ENCODE data around the gene ZNF687. TPM values are rescaled to one million over a fixed set of nuclear protein-coding genes. Genes with fewer than 3 reads are reported as not detected.

The ZNF687 gene
- total and polyA plus RNA-seq, 2 donors (not counting 1 experiment from before 2014, with no cell fraction given) = 7.2 to 11.7 TPM

- Histone ChIP-seq H3K9ac (ENCODE audit: insufficient read depth, low read length) (peak overlapping the region; percentile 4), H3K4me3 (replicated peaks in 1 of 4; ENCODE audit: control extremely low read depth in 1 of 4, insufficient read depth in 1 of 4, low read depth in 3 of 4, low read length in 4 of 4) (peak overlapping the region in 1 of 4 experiments; percentile 12), H3K79me2 (ENCODE audit: control insufficient read depth, insufficient read depth, low read length) (peaks cover 21% of the 10 kb centered on the region), H2AFZ (ENCODE audit: low read length) (no peak overlapping the region), H3K27me3 (ENCODE audit: control insufficient read depth, insufficient read depth, low read length) (no peaks in the 10 kb centered on the region), H3K4me1 (ENCODE audit: control insufficient read depth, extremely low read depth, insufficient read depth, low read length) (peaks cover 49% of the 10 kb centered on the region), H4K20me1 (ENCODE audit: control insufficient read depth, extremely low read depth, insufficient read depth, low read length) (no peaks in the 10 kb centered on the region), H3K9me3 (ENCODE audit: control insufficient read depth, insufficient read depth, low read depth, low read length) (no peaks in the 10 kb centered on the region), H3K36me3 (ENCODE audit: control insufficient read depth, insufficient read depth, low read length) (peaks cover 19% of the 10 kb centered on the region), H3K4me2 (ENCODE audit: extremely low read depth, insufficient read depth, low read length) (peak overlapping the region; percentile 70), H3K27ac (ENCODE audit: insufficient read depth, low read length) (peak overlapping the region; percentile 83)
- TF ChIP-seq EZH2 (IDR thresholded peaks at IDR 0.05; ENCODE audit: low read length, missing control alignments) = no peak
- no peak for TF ChIP-seq CTCF (conservative IDR thresholded peaks at IDR 0.05 in 1 of 2, IDR thresholded peaks at IDR 0.05 in 1 of 2; ENCODE audit: low read depth in 1 of 2, low read length in 2 of 2)
- peak in 1 of 2 donors; percentile 49 for DNase-seq (ENCODE audit: low read depth in 2 of 2)
These were observed 28.9 kb downstream of the ZNF687 start for GRCh38 chr1:151311011-151311410.

- H3K36me3 ChIP-seq (ENCODE audit: control insufficient read depth, insufficient read depth, low read length) = peaks cover 20% of the 10 kb centered on the region
- peak overlapping the region in 3 of 4 experiments; percentile 8 to 14 (median 12) for H3K4me3 ChIP-seq (replicated peaks in 1 of 4; ENCODE audit: control extremely low read depth in 1 of 4, insufficient read depth in 1 of 4, low read depth in 3 of 4, low read length in 4 of 4)
- peak overlapping the region; percentile 48 for H3K9ac ChIP-seq (ENCODE audit: insufficient read depth, low read length)
- no peaks in the 10 kb centered on the region for H3K27me3 ChIP-seq (ENCODE audit: control insufficient read depth, insufficient read depth, low read length)
- H3K9me3 ChIP-seq (ENCODE audit: control insufficient read depth, insufficient read depth, low read depth, low read length) = no peaks in the 10 kb centered on the region
- H3K4me2 ChIP-seq (ENCODE audit: extremely low read depth, insufficient read depth, low read length) = peak overlapping the region; percentile 70
- no peaks in the 10 kb centered on the region for H4K20me1 ChIP-seq (ENCODE audit: control insufficient read depth, extremely low read depth, insufficient read depth, low read length)
- peaks cover 25% of the 10 kb centered on the region for H3K79me2 ChIP-seq (ENCODE audit: control insufficient read depth, insufficient read depth, low read length)
- peak; percentile 100 for DNase-seq (ENCODE audit: low read depth in 2 of 2)
- H3K4me1 ChIP-seq (ENCODE audit: control insufficient read depth, extremely low read depth, insufficient read depth, low read length) = peaks cover 49% of the 10 kb centered on the region
- H2AFZ ChIP-seq (ENCODE audit: low read length) = no peak overlapping the region
- peak overlapping the region; percentile 95 for H3K27ac ChIP-seq (ENCODE audit: insufficient read depth, low read length)
- no peak for TF ChIP-seq CTCF (conservative IDR thresholded peaks at IDR 0.05 in 1 of 2, IDR thresholded peaks at IDR 0.05 in 1 of 2; ENCODE audit: low read depth in 1 of 2, low read length in 2 of 2)
- TF ChIP-seq EZH2 (IDR thresholded peaks at IDR 0.05; ENCODE audit: low read length, missing control alignments) = no peak
These were observed 29.7 kb downstream of the ZNF687 start for GRCh38 chr1:151311589-151312331.

- DNase-seq (ENCODE audit: low read depth in 2 of 2) = peak in 1 of 2 donors; percentile 30
- Histone ChIP-seq H4K20me1 (ENCODE audit: control insufficient read depth, extremely low read depth, insufficient read depth, low read length) (no peaks in the 10 kb centered on the region), H3K36me3 (ENCODE audit: control insufficient read depth, insufficient read depth, low read length) (peaks cover 17% of the 10 kb centered on the region), H3K4me3 (replicated peaks in 1 of 4; ENCODE audit: control extremely low read depth in 1 of 4, insufficient read depth in 1 of 4, low read depth in 3 of 4, low read length in 4 of 4) (no peak overlapping the region), H3K9me3 (ENCODE audit: control insufficient read depth, insufficient read depth, low read depth, low read length) (no peaks in the 10 kb centered on the region), H3K4me2 (ENCODE audit: extremely low read depth, insufficient read depth, low read length) (no peak overlapping the region), H3K4me1 (ENCODE audit: control insufficient read depth, extremely low read depth, insufficient read depth, low read length) (peaks cover 49% of the 10 kb centered on the region), H3K9ac (ENCODE audit: insufficient read depth, low read length) (no peak overlapping the region), H3K27ac (ENCODE audit: insufficient read depth, low read length) (peak overlapping the region; percentile 95), H3K27me3 (ENCODE audit: control insufficient read depth, insufficient read depth, low read length) (no peaks in the 10 kb centered on the region), H2AFZ (ENCODE audit: low read length) (no peak overlapping the region), H3K79me2 (ENCODE audit: control insufficient read depth, insufficient read depth, low read length) (peaks cover 26% of the 10 kb centered on the region)
- TF ChIP-seq CTCF (conservative IDR thresholded peaks at IDR 0.05 in 1 of 2, IDR thresholded peaks at IDR 0.05 in 1 of 2; ENCODE audit: low read depth in 1 of 2, low read length in 2 of 2) (no peak), EZH2 (IDR thresholded peaks at IDR 0.05; ENCODE audit: low read length, missing control alignments) (no peak)
These were observed 30.3 kb downstream of the ZNF687 start for GRCh38 chr1:151312411-151312810.

Data from fibroblast of lung (primary cell).